DMS 273 treated with DMSO at 0.1 percent for 48 hours (cell line): ENCODE results near the gene CERS2.
"Not testable (repeated sequence)": the region's sequence is repeated elsewhere in the genome, so short reads cannot be mapped to it uniquely, and the experiment has no call there.

ENCODE experiments used
- DNase-seq: peaks from one replicate; lab custom pipeline; 2025; lab: John Stamatoyannopoulos, UW

The CERS2 gene

DNA sequence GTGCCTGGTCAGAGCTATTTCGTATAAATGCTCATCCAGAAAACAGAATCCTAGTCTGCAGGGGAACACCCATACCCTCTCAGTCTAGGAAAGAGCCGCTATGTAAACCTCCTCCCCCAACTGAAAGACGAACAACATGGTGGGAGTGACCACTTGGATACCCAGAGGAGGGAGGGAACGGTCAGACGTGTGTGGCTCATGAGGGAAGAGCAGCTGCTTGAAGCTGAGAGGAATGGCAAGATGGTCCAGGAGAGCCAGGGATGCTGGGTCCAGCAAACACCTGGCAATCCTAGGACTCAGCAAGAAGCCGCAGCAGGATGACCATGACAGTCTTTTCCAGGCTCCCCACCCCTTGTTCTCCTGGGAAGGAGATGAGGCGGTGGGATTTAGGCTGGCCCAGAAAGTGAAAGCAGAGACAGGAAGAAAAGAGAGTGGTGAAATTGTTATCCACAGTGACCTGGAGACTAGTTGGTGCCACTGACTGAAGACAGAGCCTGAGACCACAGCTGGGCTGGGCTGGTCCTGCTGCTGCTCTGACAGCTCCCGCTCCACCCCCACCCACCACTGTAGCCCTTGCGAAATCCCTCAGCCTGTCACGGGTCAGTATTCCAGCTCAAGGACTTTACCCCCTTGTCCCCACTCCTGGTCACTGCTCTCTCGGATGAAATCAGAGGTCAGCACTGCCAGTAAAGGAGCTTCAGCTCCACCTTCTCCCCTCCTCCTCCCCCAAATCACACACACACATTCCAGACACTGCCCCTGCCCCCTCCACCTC lies 3.6 kb downstream of the CERS2 start:
- no peak for DNase-seq

DNA sequence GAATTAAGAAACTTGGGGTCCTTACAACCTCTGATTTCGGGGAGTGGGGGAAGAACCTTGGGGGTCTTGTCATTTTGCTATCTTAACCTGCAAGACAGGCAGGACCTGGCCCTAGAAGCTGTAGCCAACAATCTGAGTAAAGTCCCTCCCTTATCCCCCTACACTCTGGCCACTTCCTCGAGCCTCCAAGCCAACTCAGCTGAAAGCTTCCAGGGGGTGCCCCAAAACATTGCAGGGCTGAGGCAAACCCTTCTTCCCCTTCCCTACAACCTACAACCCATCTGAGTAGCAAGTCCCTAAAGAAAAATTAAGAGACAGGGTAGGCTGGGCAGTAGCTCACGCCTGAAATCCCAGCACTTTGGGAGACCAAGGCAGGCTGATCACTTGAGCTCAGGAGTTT lies 5.0 kb downstream of the CERS2 start:
- no peak for DNase-seq

DNA sequence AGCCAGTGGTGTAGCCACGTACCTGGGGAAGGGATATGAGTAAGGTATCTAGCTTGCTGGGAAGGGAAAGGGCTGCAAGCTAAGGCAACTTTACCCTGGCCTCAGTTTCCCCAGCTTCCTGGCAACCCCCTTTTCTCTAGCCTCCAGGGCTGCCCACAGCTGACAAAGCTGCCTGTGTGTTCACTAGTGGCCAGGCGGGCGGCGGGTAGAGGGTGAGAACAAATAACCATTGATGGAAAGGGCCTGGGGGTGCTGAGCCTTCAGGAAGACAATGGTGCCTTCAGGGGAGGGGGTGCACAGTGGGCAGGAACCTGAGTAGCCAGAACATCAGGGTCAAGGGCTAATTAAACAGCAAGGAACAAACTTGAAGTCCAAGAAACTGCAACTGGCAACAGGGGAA lies 6.1 kb downstream of the CERS2 start:
- no peak for DNase-seq

DNA sequence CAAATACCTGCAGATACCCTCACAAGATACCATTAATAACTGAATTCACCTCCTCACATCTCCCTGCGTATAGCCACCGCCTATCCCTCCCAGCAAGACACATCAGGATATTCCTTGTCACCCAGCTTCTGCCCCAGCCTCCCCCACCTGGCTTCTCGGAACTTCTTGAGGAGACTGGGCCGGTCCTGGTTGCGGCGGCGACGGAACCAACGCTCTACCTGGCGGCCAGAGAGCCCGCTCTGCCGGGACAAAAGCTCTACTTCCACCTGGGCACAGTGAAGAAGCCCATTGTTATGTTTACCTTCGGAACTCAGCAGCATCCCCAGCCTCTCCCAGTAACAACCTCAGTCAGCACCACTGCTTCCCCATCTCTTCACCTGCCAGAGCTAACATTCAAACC lies 6.7 kb downstream of the CERS2 start:
- DNase-seq, result no peak

DNA sequence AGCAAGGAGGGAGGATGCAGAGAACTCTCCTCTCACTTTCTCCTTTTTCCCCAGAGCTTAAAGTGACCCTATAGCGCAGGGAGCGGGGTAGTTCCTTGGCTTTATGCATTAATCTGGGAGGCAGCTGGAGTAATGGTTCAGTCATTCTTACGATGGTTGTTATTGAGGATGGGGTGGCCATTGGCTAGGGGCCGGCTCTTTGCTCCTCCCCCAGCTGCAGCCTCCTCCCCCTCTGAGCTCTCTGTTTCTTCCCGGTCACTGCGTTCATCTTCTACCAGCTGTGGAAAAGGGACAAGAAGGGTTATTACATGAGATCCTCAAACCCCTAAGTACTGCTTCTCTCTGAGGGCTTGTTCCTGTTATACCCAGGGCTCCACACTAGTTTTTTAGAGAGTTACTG lies 8.6 kb downstream of the CERS2 start:
- no peak for DNase-seq

DNA sequence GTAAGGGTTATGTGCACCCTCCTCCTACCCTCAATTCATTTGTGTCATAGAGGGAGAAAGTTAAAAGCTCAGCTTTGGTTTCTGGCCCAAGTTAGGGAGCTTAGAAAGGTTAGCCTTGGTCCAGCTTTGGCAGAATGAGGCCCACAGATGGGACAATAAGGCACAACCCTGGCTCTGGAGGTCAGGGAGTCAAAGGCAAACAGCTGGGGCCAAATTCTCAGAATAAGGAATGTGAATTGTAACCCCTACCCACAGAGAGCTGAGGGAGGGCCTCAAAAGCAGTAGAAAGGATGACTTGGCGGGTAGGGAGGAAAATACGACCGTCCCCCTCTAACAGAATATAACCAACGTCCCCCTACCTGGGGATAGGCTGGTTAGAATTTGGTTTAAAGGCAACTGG lies 9.0 kb downstream of the CERS2 start:
- no peak for DNase-seq

DNA sequence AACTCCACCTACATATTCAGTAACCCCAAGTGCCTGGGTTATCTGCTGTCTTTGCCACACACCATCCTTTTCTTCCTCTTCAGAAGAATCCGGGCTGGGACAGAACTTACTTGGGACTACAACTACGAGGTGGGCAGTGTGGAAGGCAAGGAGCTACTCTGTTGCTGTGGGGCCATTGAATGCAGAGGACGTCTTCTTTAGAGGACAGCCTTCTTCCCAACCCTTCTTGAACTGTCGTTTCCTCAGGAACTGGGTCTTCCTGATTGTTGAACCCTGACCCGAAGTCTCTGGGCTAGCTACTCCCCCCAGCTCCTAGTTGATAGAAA lies 10.5 kb downstream of the CERS2 start:
- no peak for DNase-seq

DNA sequence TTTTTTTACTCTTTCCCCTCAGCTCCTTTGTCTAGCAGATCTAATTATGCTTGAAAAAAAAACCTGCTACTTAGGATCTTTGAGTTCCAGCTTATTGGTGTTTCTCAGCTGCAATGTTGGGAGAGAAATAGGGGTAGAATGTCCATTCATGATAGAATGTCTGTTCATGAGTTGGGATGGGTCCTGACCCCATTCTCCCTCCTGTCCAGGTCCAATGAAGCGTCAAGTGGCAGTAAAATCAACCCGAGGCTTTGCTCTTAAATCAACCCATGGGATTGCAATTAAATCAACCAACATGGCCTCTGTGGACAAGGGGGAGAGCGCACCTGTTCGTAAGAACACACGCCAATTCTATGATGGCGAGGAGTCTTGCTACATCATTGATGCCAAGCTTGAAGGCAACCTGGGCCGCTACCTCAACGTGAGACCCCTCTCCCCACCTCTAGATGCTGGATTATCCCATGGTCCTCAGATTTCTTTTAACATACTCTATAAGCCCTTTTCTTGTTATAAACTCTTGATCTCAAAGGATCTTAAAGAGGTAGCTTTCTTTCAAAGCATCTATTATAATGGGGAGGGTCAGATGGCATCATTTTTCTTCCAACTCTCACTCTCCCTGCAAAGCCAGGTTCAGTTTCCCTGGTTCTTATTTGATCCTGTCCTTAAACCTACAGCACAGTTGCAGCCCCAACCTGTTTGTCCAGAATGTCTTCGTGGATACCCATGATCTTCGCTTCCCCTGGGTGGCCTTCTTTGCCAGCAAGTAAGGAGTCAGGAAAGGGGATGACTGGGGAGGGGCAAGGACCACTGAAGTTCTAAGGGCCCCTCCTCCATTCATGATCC lies 11.1 kb downstream of the CERS2 start:
- no peak for DNase-seq

DNA sequence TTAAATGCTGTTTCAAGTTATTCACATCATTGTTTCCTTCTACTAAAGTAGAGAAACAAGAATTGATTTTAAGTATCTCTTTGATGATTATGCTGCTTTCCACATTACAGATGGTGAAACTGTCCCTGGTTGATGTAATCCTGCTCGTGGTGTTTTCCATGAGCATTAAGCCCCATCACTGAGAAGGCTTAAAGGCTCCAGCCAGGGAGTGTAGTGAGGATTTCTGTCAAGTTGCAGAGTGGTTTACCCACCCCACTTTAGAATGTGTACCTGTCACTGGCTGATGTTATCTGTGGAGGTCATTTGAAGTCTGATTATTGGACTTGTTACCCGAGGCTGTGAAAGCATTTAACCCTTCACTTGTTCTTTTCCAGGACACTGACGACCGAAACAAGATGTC lies 12.9 kb downstream of the CERS2 start:
- no peak for DNase-seq

DNA sequence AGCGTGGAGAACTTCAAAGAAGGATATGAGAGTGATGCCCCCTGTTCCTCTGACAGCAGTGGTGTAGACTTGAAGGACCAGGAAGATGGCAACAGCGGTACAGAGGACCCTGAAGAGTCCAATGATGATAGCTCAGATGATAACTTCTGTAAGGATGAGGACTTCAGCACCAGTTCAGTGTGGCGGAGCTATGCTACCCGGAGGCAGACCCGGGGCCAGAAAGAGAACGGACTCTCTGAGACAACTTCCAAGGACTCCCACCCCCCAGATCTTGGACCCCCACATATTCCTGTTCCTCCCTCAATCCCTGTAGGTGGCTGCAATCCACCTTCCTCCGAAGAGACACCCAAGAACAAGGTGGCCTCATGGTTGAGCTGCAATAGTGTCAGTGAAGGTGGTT lies 14.0 kb downstream of the CERS2 start:
- no peak for DNase-seq

DNA sequence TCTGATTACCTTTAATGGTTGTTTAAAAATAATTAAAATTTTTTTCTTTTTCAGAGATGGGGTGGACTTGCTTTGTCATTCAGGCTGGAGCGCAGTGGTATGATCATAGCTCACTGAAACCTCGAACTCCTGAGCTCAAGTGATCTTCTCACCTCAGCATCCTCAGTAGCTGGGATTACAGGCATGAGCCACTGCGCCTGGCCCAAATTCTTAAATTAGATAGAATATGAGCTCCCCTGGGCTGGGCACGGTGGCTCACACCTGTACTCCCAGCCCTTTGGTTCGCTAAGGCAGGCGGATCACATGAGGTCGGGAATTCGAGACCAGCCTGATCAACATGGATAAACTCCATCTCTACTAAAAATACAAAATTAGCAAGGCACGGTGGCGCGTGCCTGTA lies 17.0 kb downstream of the CERS2 start:
- DNase-seq, result no peak

DNA sequence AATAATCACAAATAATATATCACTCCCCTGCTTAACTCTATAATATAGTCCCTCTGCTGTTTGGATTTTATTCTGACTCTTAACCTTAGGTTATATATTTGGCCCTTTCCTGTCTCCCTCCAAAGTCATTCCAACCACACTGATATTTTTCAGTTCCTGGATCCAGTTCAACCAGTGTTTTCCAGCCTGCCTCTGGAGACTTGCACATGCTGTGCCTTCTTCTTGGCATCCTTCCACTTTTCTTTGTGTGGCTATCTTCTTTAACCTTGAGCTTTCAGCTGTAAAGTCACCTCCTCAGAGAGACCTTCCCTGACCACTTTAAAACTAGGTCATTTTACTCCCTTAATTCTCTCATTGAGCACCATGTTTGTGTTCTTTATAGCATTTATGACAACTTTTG lies 19.4 kb downstream of the CERS2 start:
- DNase-seq, result no peak

DNA sequence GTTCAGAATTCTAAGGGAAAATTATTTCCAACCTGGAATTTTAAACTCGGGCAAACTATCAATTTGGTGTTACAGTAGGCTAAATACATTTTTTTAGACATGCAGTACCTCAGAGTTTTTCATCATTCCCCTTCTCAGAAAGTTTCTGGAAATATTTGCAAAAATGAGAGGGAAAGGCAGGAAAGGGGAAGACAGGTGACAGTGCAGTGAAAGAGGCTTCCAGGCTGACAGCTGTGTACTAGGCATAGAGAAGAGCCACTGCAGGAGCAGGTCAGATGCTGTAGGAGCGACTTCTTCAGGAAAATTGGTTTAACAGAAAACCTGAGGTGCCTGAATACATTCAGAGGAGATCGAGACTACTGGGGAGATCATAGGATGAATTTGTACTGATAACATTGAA lies 19.9 kb downstream of the CERS2 start:
- no peak for DNase-seq

DNA sequence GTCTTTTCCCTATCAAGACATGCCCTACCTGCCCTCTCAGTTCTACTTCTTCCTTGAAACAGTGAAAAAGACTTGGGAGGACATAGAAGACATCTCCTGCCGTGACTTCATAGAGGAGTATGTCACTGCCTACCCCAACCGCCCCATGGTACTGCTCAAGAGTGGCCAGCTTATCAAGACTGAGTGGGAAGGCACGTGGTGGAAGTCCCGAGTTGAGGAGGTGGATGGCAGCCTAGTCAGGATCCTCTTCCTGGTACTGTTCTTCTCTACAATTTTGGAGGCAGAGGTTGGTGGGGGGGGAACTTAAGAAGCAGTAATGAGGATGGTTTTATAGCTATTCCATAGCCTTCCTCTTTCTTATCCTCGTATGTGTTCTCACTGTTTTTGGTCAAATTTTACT lies 29.8 kb downstream of the CERS2 start:
- DNase-seq, result no peak

DNA sequence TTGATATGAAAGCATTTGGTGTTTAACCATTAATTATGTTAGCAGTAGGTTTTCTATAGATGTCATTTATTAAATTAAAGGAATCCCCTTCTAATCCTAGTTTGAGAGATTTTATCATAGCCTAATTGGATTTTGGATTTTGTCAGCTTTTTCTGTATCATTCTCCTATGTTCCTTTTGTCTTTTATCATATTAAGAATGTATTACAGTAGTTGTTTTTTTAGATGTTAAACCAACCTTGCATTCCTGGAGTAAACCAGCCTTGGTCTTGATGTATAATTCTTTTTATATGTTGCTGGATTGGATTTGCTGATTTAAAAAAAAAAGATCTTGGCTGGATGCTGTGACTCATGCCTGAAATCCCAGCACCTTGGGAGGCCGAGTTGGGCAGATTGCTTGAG lies 42.9 kb downstream of the CERS2 start:
- DNase-seq, result peak; percentile 88

DNA sequence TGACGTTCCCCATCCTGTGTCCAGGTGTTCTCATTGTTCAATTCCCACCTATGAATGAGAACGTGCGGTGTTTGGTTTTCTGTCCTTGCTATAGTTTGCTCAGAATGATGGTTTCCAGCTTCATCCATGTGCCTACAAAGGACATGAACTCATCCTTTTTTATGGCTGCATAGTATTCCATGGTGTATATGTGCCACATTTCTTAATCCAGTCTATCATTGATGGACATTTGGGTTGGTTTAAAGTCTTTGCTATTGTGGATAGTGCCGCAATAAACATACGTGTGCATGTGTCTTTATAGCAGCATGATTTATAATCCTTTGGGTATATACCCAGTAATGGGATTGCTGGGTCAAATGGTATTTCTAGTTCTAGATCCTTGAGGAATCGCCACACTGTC lies 45.9 kb downstream of the CERS2 start:
- DNase-seq, result not testable (repeated sequence)

DNA sequence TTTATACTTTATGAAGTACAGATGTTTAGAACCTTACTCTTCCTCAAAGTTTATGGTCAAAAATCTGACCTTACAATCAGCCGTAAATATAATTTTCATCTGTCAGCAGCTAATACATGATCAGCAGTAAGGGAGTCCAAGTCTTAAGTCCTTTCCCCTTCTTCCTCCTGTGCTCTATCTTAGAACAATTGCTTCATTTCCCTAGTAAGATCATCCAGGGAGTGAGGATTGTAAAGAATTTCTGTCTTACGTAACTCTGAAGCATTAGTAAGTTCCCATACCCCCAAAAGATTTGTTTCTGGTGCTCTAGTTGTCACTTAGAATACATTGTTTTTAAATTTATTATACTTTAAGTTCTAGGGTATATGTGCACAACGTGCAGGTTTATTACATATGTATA lies 46.3 kb downstream of the CERS2 start:
- no peak for DNase-seq

DNA sequence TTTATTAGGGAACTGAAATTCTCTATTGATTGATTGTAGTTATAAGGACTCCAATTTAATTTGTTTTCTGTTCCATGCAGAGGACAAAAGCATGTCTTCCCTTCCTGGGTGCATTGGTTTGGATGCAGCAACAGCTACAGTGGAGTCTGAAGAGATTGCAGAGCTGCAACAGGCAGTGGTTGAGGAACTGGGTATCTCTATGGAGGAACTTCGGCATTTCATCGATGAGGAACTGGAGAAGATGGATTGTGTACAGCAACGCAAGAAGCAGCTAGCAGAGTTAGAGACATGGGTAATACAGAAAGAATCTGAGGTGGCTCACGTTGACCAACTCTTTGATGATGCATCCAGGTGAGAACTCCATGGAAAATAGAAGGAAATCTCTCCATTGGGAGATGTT lies 47.0 kb downstream of the CERS2 start:
- no peak for DNase-seq

DNA sequence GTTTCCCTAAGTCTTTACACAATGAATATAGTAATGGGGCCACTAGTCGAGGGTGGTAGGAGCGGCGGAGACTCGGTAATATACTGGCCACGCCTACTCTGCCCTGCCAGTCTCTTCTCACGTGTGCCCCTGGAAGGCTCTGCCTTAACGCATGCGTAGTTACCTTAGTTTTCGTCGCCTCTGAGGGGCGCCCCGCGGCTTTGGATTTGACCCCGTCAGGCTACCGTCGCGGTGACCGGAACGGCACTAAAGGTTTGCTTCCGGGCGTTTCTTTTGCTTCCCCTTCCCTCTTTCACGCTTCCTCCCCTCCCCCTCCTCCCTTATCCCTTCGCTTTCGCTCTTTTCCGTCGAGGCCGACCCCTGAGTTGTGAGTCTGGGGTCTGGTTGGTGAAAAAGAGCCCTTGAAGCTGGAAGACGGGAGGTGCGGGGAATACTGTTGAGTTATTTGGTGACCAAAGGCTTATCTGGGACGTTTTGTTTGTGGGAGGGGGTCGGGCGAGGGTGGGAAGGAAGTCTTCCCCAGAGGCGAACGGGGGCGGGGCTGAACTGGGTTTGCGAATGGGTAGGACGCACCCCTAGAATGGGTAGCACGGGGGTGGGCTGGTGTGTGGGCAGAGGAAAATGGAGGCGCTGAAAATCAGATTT lies 48.4 kb downstream of the CERS2 start, which contains the start of gene SETDB1:
Gene SETDB1 (plus strand): TSS at position 267 of the 645 bp plus-strand sequence. CDS start 1,352 bp downstream, outside the sequence.
- DNase-seq, result peak; percentile 100

DNA sequence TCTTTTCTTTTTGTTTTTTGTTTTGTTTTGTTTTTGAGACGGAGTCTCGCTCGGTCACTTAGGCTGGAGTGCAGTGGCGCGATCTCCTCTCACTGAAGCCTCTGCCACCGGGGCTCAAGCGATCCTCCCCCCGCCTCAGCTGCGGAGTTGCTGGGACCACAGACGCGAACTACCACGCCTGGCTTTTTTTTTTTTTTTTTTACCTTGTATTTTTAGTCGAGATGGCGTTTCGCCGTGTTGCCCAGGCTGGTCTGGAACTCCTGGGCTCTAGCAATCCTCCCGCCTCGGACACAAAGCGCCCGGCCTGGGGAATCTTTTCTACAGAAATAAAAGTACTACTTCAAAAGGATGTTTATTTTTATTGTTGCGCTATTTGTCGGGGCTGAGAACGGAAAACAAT lies 49.6 kb downstream of the CERS2 start:
- DNase-seq, result no peak

DNA sequence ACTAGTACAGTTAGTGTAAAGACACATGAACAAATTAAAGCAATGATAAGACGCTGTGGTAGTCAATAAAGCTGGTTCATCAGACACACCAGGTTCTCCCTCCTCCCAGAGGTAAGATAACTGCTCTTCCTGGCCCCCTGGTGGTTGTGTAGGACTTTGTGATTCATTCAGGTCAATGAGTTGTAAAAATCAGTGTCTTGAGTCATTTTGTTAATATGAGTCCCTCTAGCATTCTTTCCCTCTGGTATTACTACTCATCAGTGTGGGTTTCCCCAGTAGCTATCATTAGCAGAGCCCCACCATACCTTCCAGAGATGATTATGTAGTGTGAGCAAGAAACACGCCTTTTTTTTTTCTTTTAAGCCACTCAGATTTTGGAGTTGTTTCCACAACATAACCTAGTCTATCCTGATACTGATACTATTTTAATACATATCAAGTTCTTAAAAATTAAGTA lies 52.1 kb downstream of the CERS2 start:
- DNase-seq, result peak; percentile 100

DNA sequence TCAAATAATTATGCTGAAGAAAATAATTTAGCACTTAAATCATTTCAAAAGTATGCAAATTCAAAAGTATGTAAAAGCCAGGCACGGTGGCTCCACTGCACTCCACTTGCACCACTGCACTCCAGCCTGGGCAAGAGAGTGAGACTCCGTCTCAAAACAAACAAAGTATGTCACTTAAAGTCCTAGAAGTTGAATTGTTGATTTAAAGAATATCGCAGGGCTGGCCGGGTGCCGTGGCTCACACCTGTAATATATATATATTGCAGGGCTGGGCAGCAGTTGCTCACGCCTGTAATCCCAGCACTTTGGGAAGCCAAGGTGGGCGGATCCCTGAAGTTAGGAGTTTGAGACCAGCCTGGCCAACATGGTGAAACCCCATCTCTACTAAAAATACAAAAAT lies 57.2 kb downstream of the CERS2 start:
- DNase-seq, result no peak
